HG03457 (cell line): ENCODE results near the gene POLA1.

Experiments
- ATAC-seq: cut with Tn5 transposase; IDR thresholded peaks from one replicate; pipeline ENCODE4 v1.9.1; 2021; ENCODE audit warnings: moderate number of reproducible peaks; ENCODE audit not compliant: unreplicated experiment

The POLA1 gene

GRCh38 chrX:25020905-25021449, 327.3 kb downstream of the POLA1 start:
- no peak for ATAC-seq

GRCh38 chrX:25022499-25023325, 329.0 kb downstream of the POLA1 start:
- ATAC-seq: no peak

GRCh38 chrX:25023908-25024307, 330.2 kb downstream of the POLA1 start:
- ATAC-seq: no peak

GRCh38 chrX:25025615-25026014, 331.9 kb downstream of the POLA1 start:
- no peak for ATAC-seq

- ATAC-seq: no peak
Observed at GRCh38 chrX:25026576-25026975, 332.9 kb downstream of the POLA1 start.

- ATAC-seq: no peak
Observed at GRCh38 chrX:25028726-25029125, 335.0 kb downstream of the POLA1 start.

- ATAC-seq: no peak
Observed at GRCh38 chrX:25029288-25029825, 335.6 kb downstream of the POLA1 start.

GRCh38 chrX:25034889-25035288, 341.2 kb downstream of the POLA1 start:
- ATAC-seq: no peak

GRCh38 chrX:25039036-25039435, 345.3 kb downstream of the POLA1 start:
- ATAC-seq: no peak

GRCh38 chrX:25043192-25043591, 349.5 kb downstream of the POLA1 start:
- no peak for ATAC-seq
